ENCODE measurements around the gene STXBP5.

- no peak for TF ChIP-seq EZH2phosphoT487 (IDR thresholded peaks at IDR 0.05; ENCODE audit: insufficient read depth, low read depth)
- TF ChIP-seq EZH2 (IDR thresholded peaks at IDR 0.05; ENCODE audit: insufficient read depth, poor library complexity, severe bottlenecking), result no peak
Measured at GRCh38 chr6:147245693-147246092, 41.5 kb downstream of the STXBP5 start.

All from GM23248 (cell line).